ENCODE results near the gene SLC30A1. TPM values are rescaled to one million over a fixed set of nuclear protein-coding genes. Genes with fewer than 3 reads are reported as not detected.

The SLC30A1 gene
- total and polyA plus RNA-seq, 5 experiments from 2014 or later, result 0.98 to 9.7 (median 2.2) TPM

Other genes starting within 250 kb of the SLC30A1 start
- not detected for gene RD3, start 87.0 kb downstream of the SLC30A1 start, total RNA-seq
- gene RD3, start 87.0 kb downstream of the SLC30A1 start, polyA plus RNA-seq, result not detected
- gene NEK2, start 96.5 kb upstream of the SLC30A1 start, total RNA-seq, result under 1 TPM in 1 of 2 experiments, not detected in 1; 0.16 TPM
- gene NEK2, start 96.5 kb upstream of the SLC30A1 start, polyA plus RNA-seq, result under 1 TPM in 1 of 3 donors, not detected in 2; 0.60 TPM

Measured in naive thymus-derived CD8-positive, alpha-beta T cell (primary cell).